GM23248 (cell line): ENCODE measurements around the gene FOSL2.

Experiments used
- EZH2 ChIP-seq: fragments of 200-600 bp; sonication (generic); IDR thresholded peaks from 2 replicates; pipeline ENCODE4 v1.6.1; 2018; ENCODE audit warnings: antibody characterized with exemption, mild to moderate bottlenecking; ENCODE audit not compliant: insufficient read depth, poor library complexity, severe bottlenecking
- EZH2phosphoT487 ChIP-seq: fragments of 200-600 bp; sonication (generic); IDR thresholded peaks from 2 replicates; pipeline ENCODE4 v1.6.1; 2018; ENCODE audit warnings: antibody characterized with exemption, moderate library complexity, mild to moderate bottlenecking, low read depth; ENCODE audit not compliant: insufficient read depth

GRCh38 chr2:28350791-28351285 is 41.8 kb upstream of the FOSL2 start:
- no peak for TF ChIP-seq EZH2
- no peak for TF ChIP-seq EZH2phosphoT487
